ENCODE data around the gene UTP18.
"Not testable (repeated sequence)": the region's sequence is repeated elsewhere in the genome, so short reads cannot be mapped to it uniquely, and the experiment has no call there.

Gene UTP18

DNA sequence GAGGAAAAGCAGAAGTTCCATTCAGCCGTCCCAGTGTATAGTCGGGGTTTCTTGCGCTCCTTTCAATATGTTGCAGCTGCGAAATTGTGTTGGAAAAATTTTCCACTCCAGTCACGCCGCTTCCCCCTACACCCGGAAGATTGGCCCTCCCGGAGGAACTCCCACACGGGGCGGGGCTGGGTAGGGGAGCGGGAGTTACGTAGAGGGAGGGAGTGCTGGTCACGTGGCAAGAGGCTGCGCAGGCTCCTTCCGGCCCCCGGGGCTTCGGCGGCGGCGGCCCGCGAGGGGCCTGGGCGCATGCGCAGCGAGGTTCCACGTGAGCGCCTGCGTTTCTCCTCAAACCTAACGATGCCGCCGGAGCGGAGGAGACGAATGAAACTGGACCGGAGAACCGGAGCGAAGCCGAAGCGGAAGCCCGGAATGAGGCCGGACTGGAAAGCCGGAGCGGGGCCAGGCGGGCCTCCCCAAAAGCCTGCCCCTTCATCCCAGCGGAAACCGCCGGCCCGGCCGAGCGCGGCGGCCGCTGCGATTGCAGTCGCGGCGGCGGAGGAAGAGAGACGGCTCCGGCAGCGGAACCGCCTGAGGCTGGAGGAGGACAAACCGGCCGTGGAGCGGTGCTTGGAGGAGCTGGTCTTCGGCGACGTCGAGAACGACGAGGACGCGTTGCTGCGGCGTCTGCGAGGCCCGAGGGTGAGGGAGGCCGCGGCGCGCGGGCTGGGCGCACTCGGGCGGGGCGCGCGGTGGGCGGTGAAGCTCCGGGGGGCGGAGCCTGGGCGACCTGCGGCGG, at the start of gene UTP18:
Gene UTP18 (plus strand): TSS at position 310 of the 787 bp plus-strand sequence. CDS start 39 bp downstream, at position 349.
- peak; percentile 94 to 97 for DNase-seq

DNA sequence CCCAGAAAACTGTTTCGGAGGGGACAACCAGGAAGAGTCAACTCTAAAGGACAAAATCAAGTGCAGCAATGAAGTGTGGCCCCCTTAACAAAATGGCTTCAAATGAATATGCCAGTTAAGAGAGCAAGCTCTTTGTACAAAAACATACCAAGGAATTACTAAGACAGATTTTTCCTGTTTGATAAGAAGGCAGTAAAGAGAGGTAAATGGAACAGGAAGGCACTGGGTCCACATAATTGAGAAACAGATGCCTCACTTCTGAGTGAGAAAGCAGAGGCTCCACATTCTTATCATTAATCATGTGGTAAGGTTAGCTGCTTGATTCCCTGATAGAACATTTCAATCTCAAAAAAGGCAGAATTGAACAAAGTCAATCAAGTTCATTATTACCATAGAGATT, 45.4 kb upstream of the UTP18 start:
- DNase-seq, result no peak

DNA sequence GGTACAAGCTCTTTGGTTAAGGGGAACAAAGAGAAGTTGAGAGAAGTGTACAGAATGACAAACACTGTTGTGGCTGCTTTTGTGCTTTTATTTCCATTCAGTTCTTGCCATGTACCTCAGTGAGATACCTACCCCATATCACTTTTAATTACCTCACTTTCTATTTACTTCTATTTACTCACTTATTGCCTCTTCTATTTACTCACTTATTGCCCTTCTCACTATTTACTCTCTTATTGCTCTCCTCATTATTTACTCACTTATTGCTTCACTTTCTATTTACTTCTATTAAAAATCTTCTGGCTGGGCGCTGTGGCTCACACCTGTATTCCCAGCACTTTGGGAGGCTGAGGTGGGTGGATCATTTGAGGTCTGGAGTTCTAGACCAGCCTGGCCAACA, 42.4 kb upstream of the UTP18 start:
- DNase-seq, result no peak

DNA sequence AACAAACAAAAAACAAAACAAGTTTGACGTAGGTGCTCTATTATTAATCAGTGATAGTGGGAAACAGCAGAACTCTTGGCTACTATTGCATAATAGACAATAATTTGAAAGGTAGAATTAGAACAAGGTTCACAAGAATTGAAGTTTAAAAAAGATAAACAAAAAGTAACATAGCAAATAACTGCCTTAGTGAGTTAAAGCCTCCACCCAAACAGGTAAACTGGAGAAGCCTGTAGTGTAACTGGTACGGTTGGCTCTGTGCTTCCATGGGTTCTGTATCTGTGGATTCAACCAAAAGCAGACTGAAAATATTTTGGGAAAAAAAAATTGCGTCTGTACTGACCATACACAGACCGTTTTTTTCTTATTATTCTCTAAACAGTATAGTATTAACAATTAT, 39.0 kb upstream of the UTP18 start:
- DNase-seq, result no peak

DNA sequence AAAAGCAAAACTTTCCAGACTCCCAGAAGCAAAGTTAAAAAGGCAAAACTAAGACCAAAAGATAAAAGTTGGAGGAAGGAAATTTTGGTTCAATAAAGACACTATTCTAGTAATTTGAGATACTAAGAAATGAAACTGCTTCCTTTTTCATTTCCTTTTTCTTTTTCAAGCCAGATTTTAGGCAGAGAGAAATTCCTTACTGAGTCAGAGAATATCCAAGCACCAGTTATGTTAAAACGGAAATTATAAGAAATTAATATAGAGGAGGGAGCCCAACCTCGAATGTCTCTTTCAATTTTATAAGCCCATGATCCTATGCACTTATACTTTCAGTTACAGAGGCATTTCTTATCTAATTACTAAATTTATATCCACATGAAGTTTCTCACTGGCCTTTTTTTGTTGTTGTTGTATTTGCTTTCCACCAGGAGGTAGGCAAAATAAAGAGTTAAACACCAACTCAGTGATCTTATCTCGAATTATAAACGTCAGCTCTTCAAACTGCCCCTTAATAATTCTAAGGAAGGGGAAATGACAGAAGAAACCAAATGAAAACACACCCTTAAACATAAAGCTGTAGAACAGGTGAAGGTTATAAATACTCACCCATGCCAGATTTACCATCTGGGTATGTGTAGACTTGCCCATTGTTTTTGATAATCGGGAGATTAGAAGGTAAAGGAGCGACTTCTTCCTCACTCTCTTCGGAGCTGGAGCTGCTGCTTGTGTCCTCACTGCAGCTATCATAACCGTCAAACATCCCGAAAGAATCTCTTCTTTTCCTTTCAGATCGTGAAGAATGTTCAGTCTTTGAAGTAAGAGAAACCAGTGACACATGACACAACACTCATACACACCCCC, 35.7 kb upstream of the UTP18 start:
- DNase-seq, result no peak

DNA sequence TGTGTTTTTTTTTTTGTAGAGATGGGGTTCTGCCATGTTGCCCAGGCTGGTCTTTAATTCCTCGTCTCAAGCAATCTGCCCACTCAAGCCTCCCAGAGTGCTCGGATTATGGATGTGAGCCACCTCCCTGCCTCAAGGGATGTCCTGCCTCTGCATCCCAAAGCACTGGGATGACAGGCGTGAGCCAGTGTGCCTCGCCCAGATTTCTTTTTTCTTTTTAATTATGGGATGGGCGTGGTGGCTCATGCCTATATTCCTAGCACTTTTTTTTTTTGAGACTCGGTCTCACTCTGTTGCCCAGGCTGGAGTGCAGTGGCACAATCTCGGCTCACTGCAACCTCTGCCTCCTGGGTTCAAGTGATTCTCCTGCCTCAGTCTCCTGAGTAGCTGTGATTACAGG, 34.8 kb upstream of the UTP18 start:
- DNase-seq, result not testable (repeated sequence)

DNA sequence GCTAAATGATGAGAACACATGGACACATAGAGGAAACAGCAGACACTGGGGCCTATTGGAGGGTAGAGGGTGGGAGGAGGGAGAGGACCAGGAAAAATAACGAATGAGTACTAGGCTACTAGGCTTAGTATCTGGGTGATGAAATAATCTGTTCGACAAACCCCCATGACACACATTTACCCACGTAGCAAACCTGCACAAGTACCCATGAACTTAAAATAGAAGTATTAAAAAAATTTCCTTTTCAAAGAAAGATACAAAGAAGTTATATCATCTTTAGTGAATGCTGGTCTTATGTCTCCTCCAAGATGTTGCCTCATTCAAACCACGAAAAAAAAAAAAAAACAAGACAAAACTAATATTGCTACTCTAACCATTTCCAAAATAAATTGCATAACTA, 32.2 kb upstream of the UTP18 start:
- no peak for DNase-seq

DNA sequence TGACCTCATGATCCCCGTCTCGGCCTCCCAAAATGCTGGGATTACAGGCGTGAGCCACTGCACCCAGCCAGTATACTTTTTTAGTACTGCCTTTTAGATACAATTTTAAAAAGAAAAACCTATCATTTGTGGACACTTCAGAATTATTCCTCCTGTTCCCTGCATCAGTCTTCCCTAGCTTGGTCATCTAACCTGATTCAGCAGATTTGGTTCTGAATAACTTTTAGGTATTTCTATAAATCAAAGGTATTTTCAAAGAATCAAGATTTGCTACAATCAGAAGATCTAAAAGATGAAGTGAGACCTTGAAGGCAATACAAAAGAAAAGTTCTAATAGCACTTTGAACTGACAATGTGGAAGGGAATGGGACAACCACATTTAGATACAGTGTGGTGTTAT, 30.5 kb upstream of the UTP18 start:
- no peak for DNase-seq

DNA sequence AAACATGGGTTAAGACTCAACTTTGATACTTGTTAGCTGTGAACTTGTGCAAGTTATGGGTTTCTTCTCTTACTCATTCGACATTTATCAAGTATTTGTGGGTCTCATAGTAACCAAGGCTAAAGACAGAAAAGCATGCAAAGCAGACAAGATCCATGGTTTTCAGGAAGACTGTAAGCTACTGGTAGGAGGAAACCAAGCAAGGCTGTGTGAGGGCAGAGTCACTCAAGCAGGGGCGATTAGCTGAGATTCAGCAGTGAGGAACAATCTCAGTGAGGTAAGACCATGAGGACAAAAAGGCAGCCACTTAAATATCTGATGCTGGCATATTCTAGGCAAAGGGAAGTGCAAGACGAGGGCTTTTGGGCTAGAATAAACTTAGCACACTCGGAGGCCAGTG, 30.0 kb upstream of the UTP18 start:
- DNase-seq, result no peak

DNA sequence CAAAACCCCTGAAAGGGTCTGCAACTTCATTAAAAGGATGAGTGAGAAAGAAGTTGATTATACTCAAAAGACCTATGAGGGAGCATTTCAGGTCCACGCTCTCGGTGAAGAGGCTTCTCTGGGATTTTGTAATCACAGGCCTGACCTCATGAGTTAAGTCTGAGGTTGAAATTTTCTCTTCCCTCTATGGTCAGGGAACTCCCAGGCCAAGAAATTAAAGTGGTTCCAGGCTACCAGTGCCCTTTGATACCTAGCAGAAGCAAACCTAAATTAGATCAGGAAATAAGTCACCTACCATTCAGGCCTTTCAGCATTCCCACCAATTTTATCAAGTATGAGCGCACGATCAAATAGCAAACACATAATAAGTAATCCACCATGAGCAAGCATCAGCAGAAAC, 28.3 kb upstream of the UTP18 start:
- DNase-seq, result no peak

DNA sequence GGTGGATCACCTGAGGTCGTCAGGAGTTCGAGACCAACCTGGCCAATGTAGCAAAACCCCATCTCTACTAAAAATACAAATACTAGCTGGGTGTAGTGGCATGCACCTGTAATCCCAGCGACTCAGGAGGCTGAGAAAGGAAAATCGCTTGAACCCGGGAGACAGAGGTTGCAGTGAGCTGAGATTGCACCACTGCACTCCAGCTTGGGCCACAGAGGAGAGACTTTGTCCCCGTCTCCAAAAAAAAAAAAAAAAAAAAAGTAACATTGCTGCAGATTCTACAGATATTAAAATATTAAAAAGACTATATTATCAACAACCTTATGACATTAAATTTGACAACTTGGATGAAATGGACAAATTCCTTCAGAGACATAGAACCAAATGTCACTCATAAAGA, 26.2 kb upstream of the UTP18 start:
- DNase-seq, result no peak

DNA sequence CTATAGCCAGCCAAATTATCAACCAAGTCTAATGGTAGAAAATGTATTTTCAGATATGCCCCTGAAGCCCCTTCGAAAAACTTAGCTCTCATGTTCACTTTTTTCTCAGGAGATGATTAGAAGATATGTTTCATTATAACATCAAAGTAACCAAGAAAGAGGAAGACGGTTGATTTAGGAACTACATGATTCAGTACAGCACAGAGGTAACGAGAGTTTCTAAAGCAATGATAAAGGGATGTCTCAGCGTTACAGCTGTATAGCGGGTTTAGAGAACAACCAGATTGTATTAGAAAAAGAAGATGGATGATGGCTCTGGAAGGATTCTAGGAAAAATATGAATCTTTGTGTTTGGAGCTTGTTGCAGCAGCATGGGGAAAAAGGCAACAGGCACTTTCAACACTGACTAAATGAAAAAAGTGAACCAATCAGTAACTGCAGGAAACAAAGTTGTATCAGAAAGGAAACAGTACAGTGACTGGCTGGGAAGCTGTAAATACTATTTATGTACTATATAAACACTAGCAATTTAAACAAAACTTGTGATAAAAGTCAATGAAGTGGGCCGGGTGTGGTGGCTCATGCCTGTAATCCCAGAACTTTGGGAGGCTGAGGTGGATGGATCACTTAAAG, 22.0 kb upstream of the UTP18 start:
- DNase-seq, result no peak

DNA sequence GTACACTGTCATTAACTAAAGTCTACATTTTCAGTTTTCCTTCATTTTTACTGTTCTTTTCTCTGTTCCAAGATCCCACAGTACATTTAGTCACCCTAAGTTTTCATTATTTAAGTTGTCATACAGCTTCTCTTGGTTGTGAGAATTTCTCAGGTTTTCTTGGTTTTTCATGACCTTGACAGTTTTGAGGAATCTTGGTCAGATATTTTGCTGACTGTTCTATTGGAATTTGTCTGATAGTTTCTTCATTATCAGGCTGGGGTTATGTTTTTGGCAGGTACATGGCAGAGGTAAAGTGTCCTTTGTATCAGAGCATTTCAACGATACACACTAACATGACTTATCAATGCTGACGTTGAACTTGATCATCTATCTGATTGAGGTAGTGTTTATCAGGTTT, 20.1 kb upstream of the UTP18 start:
- DNase-seq, result no peak

DNA sequence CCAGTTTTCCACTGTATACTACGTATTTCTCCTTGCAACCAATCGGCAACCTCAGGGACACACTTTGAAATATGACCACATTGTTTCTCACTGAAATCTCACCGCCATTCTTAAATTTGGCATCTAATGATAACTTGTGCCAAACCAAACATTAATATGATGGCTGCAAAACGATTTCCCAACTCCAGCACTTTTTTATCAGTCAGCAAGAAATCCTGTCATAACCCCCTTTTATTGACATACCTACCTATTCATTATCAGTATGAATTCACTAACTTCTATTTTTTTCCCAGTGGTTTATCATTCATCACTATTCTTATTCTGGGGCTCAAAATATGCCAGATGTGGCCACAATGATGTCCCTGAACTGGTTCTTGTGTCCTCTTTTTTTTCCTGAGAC, 16.3 kb upstream of the UTP18 start:
- no peak for DNase-seq

DNA sequence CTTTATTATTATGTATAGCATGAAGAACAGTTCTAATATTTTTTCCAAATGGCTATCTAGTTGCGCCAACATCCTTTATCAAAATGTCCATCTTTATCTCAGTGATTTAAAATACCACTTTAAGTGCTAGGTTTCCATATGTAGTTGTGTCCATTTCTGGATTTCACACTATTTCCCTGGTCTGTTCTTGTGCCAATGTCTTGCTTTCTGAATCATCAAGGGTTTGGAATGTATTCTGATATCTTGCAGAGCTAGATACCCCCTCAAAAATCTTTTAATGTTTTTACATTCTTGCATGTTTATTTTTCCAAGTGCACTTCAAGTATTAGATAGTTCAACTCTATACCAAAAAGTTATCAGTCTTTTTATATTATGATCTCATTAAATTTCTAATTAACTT, 14.8 kb upstream of the UTP18 start:
- no peak for DNase-seq

DNA sequence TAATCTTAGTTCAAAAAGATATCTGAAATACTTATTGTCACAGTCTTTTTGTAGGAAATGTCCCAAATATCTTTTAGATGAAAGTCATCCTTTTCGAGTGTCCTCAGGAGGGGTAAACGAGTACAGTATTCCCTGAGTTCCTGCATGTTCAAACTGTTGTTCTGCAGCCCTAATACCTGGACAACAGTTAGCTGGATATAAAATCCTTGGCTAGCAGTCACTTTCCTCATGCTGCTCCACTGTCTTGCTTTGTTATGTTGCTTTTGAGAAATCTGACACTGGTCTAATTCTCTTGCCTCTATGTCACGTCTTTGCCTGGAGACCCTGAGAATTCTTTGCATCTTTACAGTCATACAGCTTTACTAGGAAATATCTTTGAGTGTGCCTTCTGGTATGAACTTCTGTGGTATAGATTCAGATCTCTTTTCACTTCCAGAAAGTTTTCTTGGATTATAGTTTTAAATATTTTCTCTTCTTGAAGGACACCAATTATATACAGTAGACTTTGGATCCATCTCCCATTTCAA, 10.0 kb upstream of the UTP18 start:
- DNase-seq, result no peak

DNA sequence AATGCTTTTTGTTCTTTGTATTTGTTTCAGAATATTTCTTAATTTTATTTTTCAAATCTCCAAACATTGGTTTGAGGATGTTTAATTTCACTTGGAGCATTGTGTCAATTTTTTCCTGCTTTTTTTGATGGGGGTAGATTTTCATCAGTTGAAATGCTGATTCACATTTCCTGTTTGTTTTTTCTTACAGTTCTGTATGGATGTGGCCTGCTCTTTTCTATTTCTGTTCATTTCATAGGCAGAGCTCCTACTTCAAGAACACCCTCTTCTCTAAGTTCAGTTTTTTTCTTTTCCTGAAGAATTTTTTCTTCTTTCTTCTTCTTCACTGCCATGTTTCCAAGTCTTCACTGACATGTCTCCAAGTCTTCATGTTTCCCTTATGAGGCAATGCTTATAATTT, 9.3 kb upstream of the UTP18 start:
- no peak for DNase-seq

DNA sequence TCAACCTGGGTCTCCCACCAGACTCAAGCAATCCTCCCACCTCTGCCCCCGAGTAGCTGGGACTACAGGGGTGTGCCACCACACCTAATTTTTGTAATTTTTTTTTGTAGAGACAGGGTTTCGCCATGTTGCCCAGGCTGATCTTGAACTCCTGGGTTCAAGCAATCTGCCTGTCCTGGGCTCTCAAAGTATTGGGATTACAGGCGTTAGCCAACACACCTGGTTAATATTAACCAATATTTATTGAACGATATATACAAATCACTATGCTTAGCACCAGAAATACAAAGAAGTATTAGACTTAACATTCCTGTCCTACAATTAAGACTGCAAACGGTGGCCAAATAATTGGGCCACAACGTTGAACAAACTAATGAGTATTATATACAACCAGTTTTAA, 4.7 kb upstream of the UTP18 start:
- DNase-seq, result no peak

DNA sequence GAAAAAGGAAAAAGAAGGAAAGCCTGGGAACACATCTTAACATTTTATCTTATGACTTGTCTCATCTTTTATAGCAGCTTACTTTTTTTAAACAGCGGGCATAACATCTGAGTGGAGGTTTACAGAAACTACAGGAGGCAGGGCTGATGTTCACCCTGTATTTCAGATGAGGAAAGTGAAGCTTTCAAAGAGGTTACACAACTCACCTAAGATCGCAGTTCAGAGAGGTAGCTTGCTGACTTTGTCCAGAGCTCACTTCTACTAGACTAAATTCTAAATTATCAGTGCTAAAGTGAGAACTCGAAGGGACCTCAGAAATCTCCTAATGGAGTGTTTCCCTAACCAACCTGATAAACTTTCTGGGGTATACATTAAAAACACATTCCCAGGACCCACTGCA, 4.2 kb upstream of the UTP18 start:
- DNase-seq, result no peak

DNA sequence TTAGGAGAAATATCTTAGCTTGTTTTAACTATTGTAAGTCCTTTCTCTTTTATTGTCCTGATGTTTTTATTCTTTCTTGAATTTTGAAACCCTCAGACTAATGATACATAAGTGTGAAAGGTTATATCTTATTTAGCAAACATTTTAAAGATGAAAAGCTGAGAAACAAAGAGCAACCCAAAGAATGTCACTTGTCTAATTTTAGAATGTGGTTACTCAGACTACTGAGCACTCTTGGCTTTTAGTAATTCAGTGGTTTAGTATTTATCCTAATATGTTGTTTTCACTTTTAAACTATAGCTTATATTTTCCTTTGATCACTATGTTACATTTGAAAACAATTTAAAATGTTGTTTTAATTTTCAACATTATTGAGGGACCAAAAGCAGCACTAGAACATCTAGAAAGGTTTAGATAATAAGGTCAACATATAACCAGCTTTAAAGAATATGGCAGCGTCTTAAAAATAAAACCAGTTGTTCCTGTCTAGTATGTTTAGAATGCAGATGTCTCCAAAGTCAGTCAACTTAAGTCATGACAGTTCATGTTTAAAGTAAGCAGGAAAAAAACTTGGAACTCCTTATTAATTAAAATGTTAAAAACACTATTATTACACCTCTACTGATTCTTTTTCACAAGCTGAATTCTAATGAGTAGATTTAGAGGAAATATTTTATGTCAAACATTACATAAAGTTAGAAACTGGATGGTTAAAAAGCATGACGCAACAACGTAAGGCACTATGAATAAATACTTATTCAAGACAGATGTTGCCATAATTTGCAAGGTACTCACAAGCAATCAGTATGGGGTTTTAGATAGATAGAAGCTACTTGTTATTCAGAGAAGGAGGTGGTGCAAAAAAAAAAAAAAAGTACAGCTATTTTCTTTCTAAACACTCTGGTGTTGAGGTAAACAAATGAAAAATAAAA, 2.9 kb upstream of the UTP18 start:
- no peak for DNase-seq

DNA sequence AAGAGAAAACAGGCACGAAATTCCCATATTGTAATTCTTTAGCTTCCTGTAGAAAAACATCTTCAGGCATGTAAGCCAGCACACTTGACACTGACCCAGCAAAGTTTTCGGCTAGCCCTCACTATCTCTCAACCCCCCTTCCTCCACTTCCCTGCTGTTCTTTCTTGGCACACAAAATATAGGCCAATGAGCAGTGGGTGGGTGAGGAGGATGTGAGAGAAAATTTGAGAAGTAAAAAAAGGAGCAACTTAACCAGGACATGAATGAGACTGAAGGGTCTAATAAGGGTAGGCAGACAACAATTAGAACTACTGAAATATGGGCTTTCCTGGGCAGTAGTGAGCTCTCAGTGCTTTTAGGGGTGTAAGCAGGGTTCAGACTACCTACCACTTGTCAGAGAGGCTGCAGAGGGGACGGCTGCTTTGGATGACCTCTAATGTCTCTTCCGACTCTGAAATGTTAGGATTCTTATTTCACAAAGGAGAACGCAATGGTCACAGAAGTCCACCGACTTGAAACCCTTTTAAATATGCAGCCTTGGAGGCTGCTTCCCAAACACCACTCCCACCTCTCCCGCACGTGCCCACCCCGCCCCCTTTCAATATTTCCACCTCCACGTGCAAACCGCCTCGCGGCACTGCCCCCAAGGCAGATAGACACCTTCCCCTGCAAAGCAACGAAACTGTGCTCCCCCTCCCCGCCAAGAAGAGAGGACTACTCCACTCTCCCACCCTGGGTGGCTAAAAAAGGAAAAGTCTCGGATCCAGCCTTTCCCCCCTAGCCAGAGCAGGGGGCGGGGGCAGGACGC, 1.4 kb upstream of the UTP18 start:
- peak; percentile 26 to 27 for DNase-seq
